A673 (cell line): ENCODE results near the gene CATSPERD.

ENCODE experiments used
- EZH2 ChIP-seq: fragments of 200-600 bp; sonication (generic); IDR thresholded peaks from 2 replicates; pipeline ENCODE4 v1.6.1; 2017; ENCODE audit warnings: borderline replicate concordance, low read depth, mild to moderate bottlenecking, mixed read lengths, antibody characterized with exemption, low read length; ENCODE audit not compliant: poor library complexity, severe bottlenecking
- TF ChIP-seq, protein P1 (sequence below): fragments of 300-800, 200-600 bp; sonication (generic); conservative IDR thresholded peaks from 2 replicates; pipeline ENCODE4 v1.5.1; 2017; ENCODE audit warnings: low read depth, mild to moderate bottlenecking, antibody characterized with exemption, low read length, moderate library complexity, mixed read lengths

- TF ChIP-seq, protein P1, sequence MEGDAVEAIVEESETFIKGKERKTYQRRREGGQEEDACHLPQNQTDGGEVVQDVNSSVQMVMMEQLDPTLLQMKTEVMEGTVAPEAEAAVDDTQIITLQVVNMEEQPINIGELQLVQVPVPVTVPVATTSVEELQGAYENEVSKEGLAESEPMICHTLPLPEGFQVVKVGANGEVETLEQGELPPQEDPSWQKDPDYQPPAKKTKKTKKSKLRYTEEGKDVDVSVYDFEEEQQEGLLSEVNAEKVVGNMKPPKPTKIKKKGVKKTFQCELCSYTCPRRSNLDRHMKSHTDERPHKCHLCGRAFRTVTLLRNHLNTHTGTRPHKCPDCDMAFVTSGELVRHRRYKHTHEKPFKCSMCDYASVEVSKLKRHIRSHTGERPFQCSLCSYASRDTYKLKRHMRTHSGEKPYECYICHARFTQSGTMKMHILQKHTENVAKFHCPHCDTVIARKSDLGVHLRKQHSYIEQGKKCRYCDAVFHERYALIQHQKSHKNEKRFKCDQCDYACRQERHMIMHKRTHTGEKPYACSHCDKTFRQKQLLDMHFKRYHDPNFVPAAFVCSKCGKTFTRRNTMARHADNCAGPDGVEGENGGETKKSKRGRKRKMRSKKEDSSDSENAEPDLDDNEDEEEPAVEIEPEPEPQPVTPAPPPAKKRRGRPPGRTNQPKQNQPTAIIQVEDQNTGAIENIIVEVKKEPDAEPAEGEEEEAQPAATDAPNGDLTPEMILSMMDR: no peak
- no peak for TF ChIP-seq EZH2
Measured at GRCh38 chr19:5773276-5773675, 52.8 kb downstream of the CATSPERD start.
